ENCODE results near the gene EPHB6. TPM values are rescaled to one million over a fixed set of nuclear protein-coding genes. Genes with fewer than 3 reads are reported as not detected.

The EPHB6 gene
- total RNA-seq, 2 experiments from 2014 or later: 0.41 to 0.57 TPM

DNA sequence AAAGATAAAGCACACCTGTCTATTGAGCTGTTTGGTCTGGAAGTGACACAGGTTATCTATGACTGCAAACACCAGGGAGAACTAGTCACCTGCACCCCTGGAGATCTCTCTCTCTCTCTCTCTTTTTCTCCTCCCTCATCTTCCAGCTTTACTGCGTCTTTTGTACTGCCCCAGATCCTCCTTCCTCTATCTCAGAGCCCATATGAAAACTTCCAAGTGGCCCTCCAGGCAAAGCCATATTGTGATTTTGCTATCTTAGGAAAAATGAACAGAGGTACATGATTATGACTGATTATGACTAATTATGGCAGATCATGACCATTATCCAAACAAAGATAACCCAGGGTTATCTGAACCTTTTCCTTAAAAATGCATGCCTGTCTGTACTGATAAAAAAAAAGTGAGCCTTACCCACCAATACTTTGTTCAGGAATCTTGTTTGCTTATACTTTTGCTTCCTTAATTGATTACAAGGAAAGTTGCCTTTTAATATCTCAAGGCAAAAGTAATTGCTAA lies 12.6 kb upstream of the EPHB6 start:
- intact Hi-C loops (cut with micrococcal nuclease; ENCODE audit: unreplicated experiment): no loop called here
- TF ChIP-seq, protein P1, sequence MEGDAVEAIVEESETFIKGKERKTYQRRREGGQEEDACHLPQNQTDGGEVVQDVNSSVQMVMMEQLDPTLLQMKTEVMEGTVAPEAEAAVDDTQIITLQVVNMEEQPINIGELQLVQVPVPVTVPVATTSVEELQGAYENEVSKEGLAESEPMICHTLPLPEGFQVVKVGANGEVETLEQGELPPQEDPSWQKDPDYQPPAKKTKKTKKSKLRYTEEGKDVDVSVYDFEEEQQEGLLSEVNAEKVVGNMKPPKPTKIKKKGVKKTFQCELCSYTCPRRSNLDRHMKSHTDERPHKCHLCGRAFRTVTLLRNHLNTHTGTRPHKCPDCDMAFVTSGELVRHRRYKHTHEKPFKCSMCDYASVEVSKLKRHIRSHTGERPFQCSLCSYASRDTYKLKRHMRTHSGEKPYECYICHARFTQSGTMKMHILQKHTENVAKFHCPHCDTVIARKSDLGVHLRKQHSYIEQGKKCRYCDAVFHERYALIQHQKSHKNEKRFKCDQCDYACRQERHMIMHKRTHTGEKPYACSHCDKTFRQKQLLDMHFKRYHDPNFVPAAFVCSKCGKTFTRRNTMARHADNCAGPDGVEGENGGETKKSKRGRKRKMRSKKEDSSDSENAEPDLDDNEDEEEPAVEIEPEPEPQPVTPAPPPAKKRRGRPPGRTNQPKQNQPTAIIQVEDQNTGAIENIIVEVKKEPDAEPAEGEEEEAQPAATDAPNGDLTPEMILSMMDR (conservative IDR thresholded peaks at IDR 0.05; ENCODE audit: low read length): no peak
- no peak for TF ChIP-seq EZH2phosphoT487 (IDR thresholded peaks at IDR 0.05; ENCODE audit: borderline replicate concordance, low read depth, low read length)
- H3K9me2 ChIP-seq (ENCODE audit: insufficient read depth, low read length): no peaks in the 10 kb centered on the region
- no peak overlapping the region for H3K27ac ChIP-seq (ENCODE audit: low read depth, low read length, poor library complexity, severe bottlenecking)
- no peaks in the 10 kb centered on the region for H4K20me1 ChIP-seq (ENCODE audit: insufficient read depth, low read length)
- no peaks in the 10 kb centered on the region for H3K79me2 ChIP-seq (ENCODE audit: insufficient read depth, low read depth, low read length)
- POLR2A ChIA-PET: no interaction called here
- no peak overlapping the region for H2AFZ ChIP-seq (ENCODE audit: low read length)
- no peaks in the 10 kb centered on the region for H3K4me1 ChIP-seq (ENCODE audit: insufficient read depth, low read length, poor library complexity, severe bottlenecking)
- H3K9me3 ChIP-seq (ENCODE audit: low read length): no peaks in the 10 kb centered on the region
- H3K4me2 ChIP-seq (ENCODE audit: low read length): no peak overlapping the region
- no TSS peak for BruUV-seq (replicated peaks)
- CTCF ChIA-PET (ENCODE audit: unreplicated experiment): no interaction called here
- H3K4me3 ChIP-seq (ENCODE audit: low read depth, low read length, poor library complexity, severe bottlenecking): no peak overlapping the region
- no peak for DNase-seq (ENCODE audit: low spot score)
- H3K36me3 ChIP-seq (ENCODE audit: insufficient read depth, low read length): no peaks in the 10 kb centered on the region

DNA sequence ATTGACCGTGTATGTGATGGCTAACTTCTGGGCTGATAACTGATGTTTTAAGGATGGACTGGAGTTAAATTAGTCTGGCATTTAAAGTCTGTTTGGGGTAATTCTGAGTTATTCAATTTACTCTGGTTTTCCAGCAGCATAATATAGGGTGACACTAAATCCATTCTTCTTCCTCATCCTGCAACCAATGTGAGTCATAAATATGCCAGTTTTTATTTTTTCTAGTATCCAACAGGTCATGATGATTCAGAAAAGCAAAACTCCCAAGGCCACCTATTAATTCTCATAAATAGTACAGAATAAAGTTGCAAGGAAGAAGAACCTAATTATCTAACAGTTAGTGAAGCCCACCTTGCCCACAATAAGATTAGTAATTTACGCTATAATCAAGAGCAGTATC lies 7.5 kb upstream of the EPHB6 start:
- intact Hi-C loops (cut with micrococcal nuclease; ENCODE audit: unreplicated experiment): no loop called here
- ChIA-PET POLR2A (no interaction called here), CTCF (ENCODE audit: unreplicated experiment) (no interaction called here)
- H3K36me3 ChIP-seq (ENCODE audit: insufficient read depth, low read length): no peaks in the 10 kb centered on the region
- H3K9me3 ChIP-seq (ENCODE audit: low read length): no peaks in the 10 kb centered on the region
- H3K4me1 ChIP-seq (ENCODE audit: insufficient read depth, low read length, poor library complexity, severe bottlenecking): no peaks in the 10 kb centered on the region
- no peaks in the 10 kb centered on the region for H3K79me2 ChIP-seq (ENCODE audit: insufficient read depth, low read depth, low read length)
- H3K27ac ChIP-seq (ENCODE audit: low read depth, low read length, poor library complexity, severe bottlenecking): no peak overlapping the region
- no peaks in the 10 kb centered on the region for H3K9me2 ChIP-seq (ENCODE audit: insufficient read depth, low read length)
- H3K4me2 ChIP-seq (ENCODE audit: low read length): no peak overlapping the region
- H2AFZ ChIP-seq (ENCODE audit: low read length): no peak overlapping the region
- no peak overlapping the region for H3K4me3 ChIP-seq (ENCODE audit: low read depth, low read length, poor library complexity, severe bottlenecking)
- DNase-seq (ENCODE audit: low spot score): no peak
- no TSS peak for BruUV-seq (replicated peaks)
- no peaks in the 10 kb centered on the region for H4K20me1 ChIP-seq (ENCODE audit: insufficient read depth, low read length)
- TF ChIP-seq, protein P1 (conservative IDR thresholded peaks at IDR 0.05; ENCODE audit: low read length): no peak
- no peak for TF ChIP-seq EZH2phosphoT487 (IDR thresholded peaks at IDR 0.05; ENCODE audit: borderline replicate concordance, low read depth, low read length)

DNA sequence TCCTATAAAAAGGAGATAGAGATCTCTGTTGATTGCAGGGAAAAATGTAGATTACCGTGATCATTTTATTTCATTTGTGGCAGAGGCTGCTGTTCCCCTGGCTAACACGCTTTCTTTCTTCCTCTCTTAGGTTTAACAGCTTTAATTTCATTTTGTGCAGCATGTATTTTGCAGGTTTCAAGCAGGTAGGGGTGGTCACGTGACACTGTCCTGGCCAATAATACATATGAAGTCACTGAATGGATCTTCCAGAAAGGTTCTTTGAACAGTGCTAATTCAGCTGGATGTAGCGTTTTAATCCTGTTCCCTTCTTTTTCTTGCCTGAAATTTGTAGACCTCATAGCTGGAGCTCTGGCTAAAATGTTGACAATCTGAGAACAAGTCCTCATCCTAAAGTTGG lies 3.6 kb upstream of the EPHB6 start:
- H3K27ac ChIP-seq (ENCODE audit: low read depth, low read length, poor library complexity, severe bottlenecking): no peak overlapping the region
- no peaks in the 10 kb centered on the region for H3K79me2 ChIP-seq (ENCODE audit: insufficient read depth, low read depth, low read length)
- ChIA-PET POLR2A (interaction anchor here (1.3 kb wide), 1 partner anchor 29 kb away, joined by 5 read pairs; no protein-coding TSS in a partner anchor), CTCF (ENCODE audit: unreplicated experiment) (no interaction called here)
- no peak overlapping the region for H2AFZ ChIP-seq (ENCODE audit: low read length)
- H4K20me1 ChIP-seq (ENCODE audit: insufficient read depth, low read length): no peaks in the 10 kb centered on the region
- TF ChIP-seq, protein P1 (conservative IDR thresholded peaks at IDR 0.05; ENCODE audit: low read length): no peak
- TF ChIP-seq EZH2phosphoT487 (IDR thresholded peaks at IDR 0.05; ENCODE audit: borderline replicate concordance, low read depth, low read length): no peak
- BruUV-seq (replicated peaks): no TSS peak
- H3K4me1 ChIP-seq (ENCODE audit: insufficient read depth, low read length, poor library complexity, severe bottlenecking): peaks cover 6% of the 10 kb centered on the region
- H3K9me3 ChIP-seq (ENCODE audit: low read length): no peaks in the 10 kb centered on the region
- no peaks in the 10 kb centered on the region for H3K9me2 ChIP-seq (ENCODE audit: insufficient read depth, low read length)
- DNase-seq (ENCODE audit: low spot score): no peak
- intact Hi-C loops (cut with micrococcal nuclease; ENCODE audit: unreplicated experiment): loop anchor here (5.0 kb wide), 1 partner anchor 219 kb away; no protein-coding TSS in a partner anchor
- H3K36me3 ChIP-seq (ENCODE audit: insufficient read depth, low read length): no peaks in the 10 kb centered on the region
- no peak overlapping the region for H3K4me2 ChIP-seq (ENCODE audit: low read length)
- H3K4me3 ChIP-seq (ENCODE audit: low read depth, low read length, poor library complexity, severe bottlenecking): no peak overlapping the region

Data from OCI-LY7 (cell line).